PFSK-1 (cell line): ENCODE data around the gene SSH2.

Experiments
- FOXP2 ChIP-seq: optimal IDR thresholded peaks from 2 replicates; pipeline ENCODE3; 2011; ENCODE audit warnings: borderline replicate concordance, control low read depth, inconsistent platforms; ENCODE audit not compliant: insufficient read depth; ENCODE audit errors: extremely low read length, extremely low read depth
- POLR2AphosphoS5 ChIP-seq: IDR thresholded peaks from 2 replicates; pipeline ENCODE4 v1.6.1; 2012; ENCODE audit warnings: low read depth, mild to moderate bottlenecking, control low read depth, low read length, moderate library complexity
- REST ChIP-seq, 2 experiments: IDR thresholded peaks; 2 replicates each; pipeline versions ENCODE4 v1.6.1 to v1.8.0; 2011 to 2012; ENCODE audit warnings: low read depth in 2 of 2, low read length in 2 of 2, control low read depth in 1 of 2, inconsistent platforms in 1 of 2, mild to moderate bottlenecking in 1 of 2, moderate library complexity in 1 of 2; ENCODE audit not compliant: insufficient read depth in 1 of 2

GRCh38 chr17:29650396-29650795, 279.6 kb downstream of the SSH2 start:
- TF ChIP-seq POLR2AphosphoS5 (no peak), REST (IDR thresholded peaks at IDR 0.05; ENCODE audit: insufficient read depth in 1 of 2, low read depth in 2 of 2, low read length in 2 of 2) (no peak), FOXP2 (no peak)
